Neuronal stem cell (in vitro differentiated cells): ENCODE measurements around the gene RFXANK. TPM values are rescaled to one million over a fixed set of nuclear protein-coding genes. Genes with fewer than 3 reads are reported as not detected.

Experiments used
- DNase-seq: peaks from one replicate; pipeline ENCODE4 v3.0.0-alpha.2; 2013; ENCODE audit warnings: low spot score
- H2AFZ ChIP-seq: one replicate; pipeline ENCODE4 v1.6.1; 2013; ENCODE audit warnings: mild to moderate bottlenecking, low read length, inconsistent platforms
- H2AK5ac ChIP-seq: 2 replicates; pipeline ENCODE4 v1.6.1; 2013; ENCODE audit warnings: low read depth, mild to moderate bottlenecking, inconsistent platforms, low read length, moderate library complexity, mixed read lengths
- H2BK120ac ChIP-seq: 2 replicates; pipeline ENCODE4 v1.6.1; 2013; ENCODE audit warnings: low read depth, mild to moderate bottlenecking, inconsistent platforms, low read length, moderate library complexity, mixed read lengths
- H2BK12ac ChIP-seq: one replicate; pipeline ENCODE4 v1.6.1; 2013; ENCODE audit warnings: low read length, inconsistent platforms
- H2BK15ac ChIP-seq: 2 replicates; pipeline ENCODE4 v1.6.1; 2013; ENCODE audit warnings: mild to moderate bottlenecking, low read length, inconsistent platforms, mixed read lengths
- H2BK5ac ChIP-seq: one replicate; pipeline ENCODE4 v1.6.1; 2013; ENCODE audit warnings: inconsistent platforms, mild to moderate bottlenecking, low read length, moderate library complexity
- H3K14ac ChIP-seq: one replicate; pipeline ENCODE4 v1.6.1; 2013; ENCODE audit warnings: low read length, inconsistent platforms
- H3K18ac ChIP-seq: 2 replicates; pipeline ENCODE4 v1.6.1; 2013; ENCODE audit warnings: low read length, inconsistent platforms
- H3K23ac ChIP-seq: 2 replicates; pipeline ENCODE4 v1.6.1; 2013; ENCODE audit warnings: low read depth, mild to moderate bottlenecking, mixed read lengths, low read length, inconsistent platforms; ENCODE audit not compliant: poor library complexity
- H3K27ac ChIP-seq: replicated peaks from 3 replicates; pipeline ENCODE4 v1.5.1; 2013; ENCODE audit warnings: low read length, inconsistent platforms
- H3K27me3 ChIP-seq, 3 experiments: 2 replicates each; pipeline ENCODE4 v1.6.1; 2013; ENCODE audit warnings: low read length in 3 of 3, mild to moderate bottlenecking in 2 of 3, inconsistent platforms in 1 of 3, low read depth in 1 of 3, mixed read lengths in 1 of 3, moderate library complexity in 1 of 3; ENCODE audit not compliant: control insufficient read depth in 3 of 3, insufficient read depth in 3 of 3
- H3K36me3 ChIP-seq, 2 donors: replicated peaks in 1 of 2; 2 replicates each; pipeline ENCODE4 v1.6.1; 2013; ENCODE audit warnings: low read length in 2 of 2; ENCODE audit not compliant: control insufficient read depth in 2 of 2, insufficient read depth in 2 of 2
- H3K4ac ChIP-seq: 2 replicates; pipeline ENCODE4 v1.6.1; 2013; ENCODE audit warnings: inconsistent platforms, mild to moderate bottlenecking, low read length, moderate library complexity
- H3K4me1 ChIP-seq, 2 donors: 1 replicate in 1 of 2; 2 replicates in 1 of 2; pipeline ENCODE4 v1.6.1; 2013; ENCODE audit warnings: low read length in 2 of 2, low read depth in 1 of 2; ENCODE audit not compliant: control insufficient read depth in 2 of 2, insufficient read depth in 1 of 2
- H3K4me2 ChIP-seq: one replicate; pipeline ENCODE4 v1.6.1; 2013; ENCODE audit warnings: mild to moderate bottlenecking, low read length, inconsistent platforms; ENCODE audit not compliant: insufficient read depth, poor library complexity, severe bottlenecking
- H3K4me3 ChIP-seq, 2 donors: 2 replicates each; pipeline ENCODE4 v1.5.1; 2013; ENCODE audit warnings: low read length in 2 of 2, mild to moderate bottlenecking in 2 of 2, inconsistent platforms in 1 of 2, moderate library complexity in 1 of 2
- H3K79me1 ChIP-seq: one replicate; pipeline ENCODE4 v1.6.1; 2013; ENCODE audit warnings: low read depth, mild to moderate bottlenecking, inconsistent platforms, low read length, moderate library complexity
- H3K9ac ChIP-seq: one replicate; pipeline ENCODE4 v1.6.1; 2013; ENCODE audit warnings: mild to moderate bottlenecking, low read depth, low read length, inconsistent platforms; ENCODE audit not compliant: poor library complexity
- H3K9me3 ChIP-seq, 2 donors: replicated peaks in 1 of 2; 2 replicates each; pipeline versions ENCODE3 to v1.6.1; 2013; ENCODE audit warnings: low read length in 2 of 2, mild to moderate bottlenecking in 2 of 2, inconsistent platforms in 1 of 2, low read depth in 1 of 2, mixed read lengths in 1 of 2, moderate library complexity in 1 of 2; ENCODE audit not compliant: control insufficient read depth in 2 of 2, insufficient read depth in 1 of 2
- H4K8ac ChIP-seq: one replicate; pipeline ENCODE4 v1.6.1; 2013; ENCODE audit warnings: low read depth, mild to moderate bottlenecking, inconsistent platforms, low read length, moderate library complexity
- H4K91ac ChIP-seq: one replicate; pipeline ENCODE4 v1.6.1; 2013; ENCODE audit warnings: low read length, low read depth, mild to moderate bottlenecking, inconsistent platforms; ENCODE audit not compliant: poor library complexity
- WGBS, 2 donors: extraction: QIAGEN DNeasy Blood & Tissue Kit; methylation state at CpG; one replicate each; pipeline ENCODE4 v1.1.7; 2013; ENCODE audit warnings: missing lambda C conversion rate in 2 of 2, mixed read lengths in 1 of 2; ENCODE audit not compliant: insufficient read length in 2 of 2, insufficient replicate concordance in 1 of 2; ENCODE audit errors: extremely low coverage in 2 of 2; 5-methylcytosine and 5-hydroxymethylcytosine counted together
- small RNA-seq: library from polyadenylated mRNA; stranded (forward); fragments of <200 nt; extraction: miRNeasy Mini kit (QIAGEN cat#:217004); gene quantifications from one replicate; pipeline ENCODE3, GENCODE V24; 2013; ENCODE audit not compliant: insufficient read depth

Gene RFXANK

GRCh38 chr19:19240476-19240875 lies 48.4 kb downstream of the RFXANK start:
- H2AK5ac ChIP-seq = no peak overlapping the region
- H3K14ac ChIP-seq = peak overlapping the region; percentile 84
- H3K9me3 ChIP-seq = peaks cover 0 to 9% of the 10 kb centered on the region in 2 donors
- no peak overlapping the region for H3K4ac ChIP-seq
- H4K91ac ChIP-seq = no peak overlapping the region
- no peak overlapping the region for H2BK120ac ChIP-seq
- WGBS, 2 donors = no CpG with 5 or more reads among the region's 9 CpGs
- peak overlapping the region; percentile 22 for H3K23ac ChIP-seq
- H3K4me1 ChIP-seq = no peaks in the 10 kb centered on the region
- H3K9ac ChIP-seq = no peak overlapping the region
- H3K79me1 ChIP-seq = no peaks in the 10 kb centered on the region
- H3K18ac ChIP-seq = peak overlapping the region; percentile 44
- no peak for DNase-seq
- H2BK15ac ChIP-seq = no peak overlapping the region
- no peak overlapping the region for H3K27ac ChIP-seq
- peaks cover 0 to 29% of the 10 kb centered on the region in 2 donors for H3K36me3 ChIP-seq
- no peaks in the 10 kb centered on the region for H3K27me3 ChIP-seq
- H2BK5ac ChIP-seq = no peak overlapping the region
- H3K4me2 ChIP-seq = no peak overlapping the region
- H2AFZ ChIP-seq = no peak overlapping the region
- H4K8ac ChIP-seq = no peak overlapping the region
- no peak overlapping the region for H3K4me3 ChIP-seq
- peak overlapping the region; percentile 63 for H2BK12ac ChIP-seq

- WGBS, 2 donors = no CpG with 5 or more reads among the region's 5 CpGs
- Histone ChIP-seq H2BK15ac (no peak overlapping the region), H3K27ac (no peak overlapping the region), H3K36me3 (peaks cover 0 to 35% of the 10 kb centered on the region in 2 donors), H3K9ac (no peak overlapping the region), H3K9me3 (no peaks in the 10 kb centered on the region), H2BK120ac (no peak overlapping the region), H2AK5ac (no peak overlapping the region), H3K14ac (no peak overlapping the region), H2BK5ac (no peak overlapping the region), H3K4me2 (no peak overlapping the region), H3K4ac (no peak overlapping the region), H3K79me1 (no peaks in the 10 kb centered on the region), H3K4me3 (no peak overlapping the region), H3K23ac (no peak overlapping the region), H3K4me1 (no peaks in the 10 kb centered on the region), H4K91ac (no peak overlapping the region), H2AFZ (no peak overlapping the region), H2BK12ac (no peak overlapping the region), H3K18ac (no peak overlapping the region), H3K27me3 (no peaks in the 10 kb centered on the region), H4K8ac (no peak overlapping the region)
- no peak for DNase-seq
Observed at GRCh38 chr19:19250196-19250801, 58.2 kb downstream of the RFXANK start.

Small RNAs within 50 kb of the gene (small RNA-seq; reads per million reads assigned to genes)
- gene RNU6-1028P = not detected
